ENCODE data around the gene SC5D. TPM values are rescaled to one million over a fixed set of nuclear protein-coding genes. Genes with fewer than 3 reads are reported as not detected.

SC5D gene
- total and polyA plus RNA-seq, 9 donors = 14.0 to 59.7 (median 24.7) TPM

DNA sequence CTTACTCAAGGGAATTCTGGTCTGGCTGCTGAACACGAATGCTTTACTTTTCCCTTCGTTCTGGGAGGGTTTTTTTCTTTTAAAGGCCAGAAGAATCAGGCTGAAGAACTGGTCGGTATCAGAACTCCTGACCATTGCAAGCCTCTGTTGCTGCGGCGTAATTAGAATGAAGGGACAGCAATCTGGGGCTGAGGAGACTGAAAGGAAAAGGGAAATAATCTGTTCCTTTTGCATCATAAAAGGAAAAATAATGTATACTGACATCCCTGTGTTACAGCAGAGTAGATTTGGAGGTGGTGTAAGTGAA, 670 bp downstream of the SC5D start:
- WGBS, 3 donors = 0 to 2% (median 1%) methylated on average over 5 of the region's 5 CpGs
- H3K4me1 ChIP-seq (ENCODE audit: insufficient read depth) = no peaks in the 10 kb centered on the region
- H3K27ac ChIP-seq = peak overlapping the region; percentile 55 to 66
- peak overlapping the region; percentile 84 for H3K4me3 ChIP-seq
- no peak for DNase-seq
- no peaks in the 10 kb centered on the region for H3K27me3 ChIP-seq
- TF ChIP-seq, protein P1, sequence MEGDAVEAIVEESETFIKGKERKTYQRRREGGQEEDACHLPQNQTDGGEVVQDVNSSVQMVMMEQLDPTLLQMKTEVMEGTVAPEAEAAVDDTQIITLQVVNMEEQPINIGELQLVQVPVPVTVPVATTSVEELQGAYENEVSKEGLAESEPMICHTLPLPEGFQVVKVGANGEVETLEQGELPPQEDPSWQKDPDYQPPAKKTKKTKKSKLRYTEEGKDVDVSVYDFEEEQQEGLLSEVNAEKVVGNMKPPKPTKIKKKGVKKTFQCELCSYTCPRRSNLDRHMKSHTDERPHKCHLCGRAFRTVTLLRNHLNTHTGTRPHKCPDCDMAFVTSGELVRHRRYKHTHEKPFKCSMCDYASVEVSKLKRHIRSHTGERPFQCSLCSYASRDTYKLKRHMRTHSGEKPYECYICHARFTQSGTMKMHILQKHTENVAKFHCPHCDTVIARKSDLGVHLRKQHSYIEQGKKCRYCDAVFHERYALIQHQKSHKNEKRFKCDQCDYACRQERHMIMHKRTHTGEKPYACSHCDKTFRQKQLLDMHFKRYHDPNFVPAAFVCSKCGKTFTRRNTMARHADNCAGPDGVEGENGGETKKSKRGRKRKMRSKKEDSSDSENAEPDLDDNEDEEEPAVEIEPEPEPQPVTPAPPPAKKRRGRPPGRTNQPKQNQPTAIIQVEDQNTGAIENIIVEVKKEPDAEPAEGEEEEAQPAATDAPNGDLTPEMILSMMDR (IDR thresholded peaks at IDR 0.05) = peak in 1 of 3 donors; percentile 1
- TF ChIP-seq EP300 (IDR thresholded peaks at IDR 0.05) (no peak), POLR2A (IDR thresholded peaks at IDR 0.05) (no peak)
- no peaks in the 10 kb centered on the region for H3K36me3 ChIP-seq
- H3K9me3 ChIP-seq = no peaks in the 10 kb centered on the region
- intact Hi-C loops (cut with DNase I) = no loop called here

DNA sequence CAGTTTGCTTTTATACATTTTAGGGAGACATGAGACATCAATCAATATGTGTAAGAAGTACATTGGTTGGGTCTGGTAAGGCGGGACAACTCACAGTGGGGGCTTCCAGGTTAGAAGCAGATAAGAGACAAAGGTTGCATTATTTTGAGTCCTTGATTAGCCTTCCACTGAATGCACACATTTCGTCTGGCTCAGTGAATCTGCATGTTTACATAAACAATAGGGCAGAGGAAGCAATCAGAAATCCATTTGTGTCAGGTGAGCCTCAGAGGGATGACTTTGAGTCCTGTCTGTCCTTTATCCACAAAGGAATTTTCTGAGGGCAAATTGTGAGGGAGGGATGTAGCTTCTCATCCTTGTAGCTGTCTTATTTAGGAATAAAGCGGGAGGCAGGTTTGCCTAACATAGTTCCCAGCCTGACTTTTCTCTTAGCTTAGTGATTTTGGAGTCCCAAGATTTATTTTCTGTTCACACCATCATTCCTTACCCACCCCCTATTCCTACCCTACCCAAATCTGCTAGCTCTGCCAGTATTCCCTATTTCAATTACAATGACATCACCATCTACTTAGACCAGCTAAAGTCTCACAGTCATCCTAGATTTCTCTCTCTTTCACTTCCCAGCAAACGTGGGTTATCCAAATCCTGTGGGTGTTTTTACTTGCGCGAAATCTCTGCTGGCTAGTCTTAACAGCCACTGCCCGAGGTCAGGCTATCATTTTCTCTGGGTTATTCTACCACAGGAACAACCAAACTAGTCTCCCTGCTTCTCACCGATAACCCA, 2.9 kb downstream of the SC5D start:
- H3K4me1 ChIP-seq (ENCODE audit: insufficient read depth) = peaks cover 2% of the 10 kb centered on the region
- 90 to 94% (median 92%) methylated on average over 8 of the region's 8 CpGs for WGBS, 3 donors
- H3K9me3 ChIP-seq = no peaks in the 10 kb centered on the region
- no peak overlapping the region for H3K27ac ChIP-seq
- DNase-seq = no peak
- H3K36me3 ChIP-seq = no peaks in the 10 kb centered on the region
- TF ChIP-seq POLR2A (IDR thresholded peaks at IDR 0.05) (no peak), EP300 (IDR thresholded peaks at IDR 0.05) (no peak)
- TF ChIP-seq, protein P1 (IDR thresholded peaks at IDR 0.05) = no peak
- H3K4me3 ChIP-seq = no peak overlapping the region
- intact Hi-C loops (cut with DNase I) = no loop called here
- no peaks in the 10 kb centered on the region for H3K27me3 ChIP-seq

DNA sequence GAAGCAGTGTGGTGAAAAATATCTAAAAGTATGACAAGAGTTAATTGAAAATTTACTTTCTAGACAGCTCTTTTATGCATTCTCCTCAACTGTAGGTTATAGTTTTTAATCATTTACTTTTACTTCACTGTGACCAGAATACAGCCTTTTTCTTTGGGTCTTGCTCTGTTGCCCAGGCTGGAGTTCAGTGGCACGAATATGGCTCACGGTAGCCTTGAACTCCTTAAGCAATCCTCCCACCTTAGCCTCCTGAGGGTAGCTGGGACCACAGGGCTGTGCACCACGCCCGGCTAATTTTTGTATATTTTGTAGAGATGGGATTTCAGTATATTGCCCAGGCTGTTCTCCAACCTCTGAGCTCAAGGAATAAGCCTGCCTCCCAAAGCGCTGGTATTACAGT, 5.3 kb downstream of the SC5D start:
- Histone ChIP-seq H3K36me3 (no peaks in the 10 kb centered on the region), H3K9me3 (no peaks in the 10 kb centered on the region), H3K4me3 (no peak overlapping the region), H3K4me1 (ENCODE audit: insufficient read depth) (peaks cover 2% of the 10 kb centered on the region), H3K27ac (no peak overlapping the region), H3K27me3 (no peaks in the 10 kb centered on the region)
- WGBS, 3 donors = 95 to 98% (median 98%) methylated on average over 5 of the region's 5 CpGs
- no peak for DNase-seq
- intact Hi-C loops (cut with DNase I) = no loop called here
- no peak for TF ChIP-seq POLR2A (IDR thresholded peaks at IDR 0.05)
- TF ChIP-seq EP300 (IDR thresholded peaks at IDR 0.05) = no peak
- TF ChIP-seq, protein P1 (IDR thresholded peaks at IDR 0.05) = no peak

DNA sequence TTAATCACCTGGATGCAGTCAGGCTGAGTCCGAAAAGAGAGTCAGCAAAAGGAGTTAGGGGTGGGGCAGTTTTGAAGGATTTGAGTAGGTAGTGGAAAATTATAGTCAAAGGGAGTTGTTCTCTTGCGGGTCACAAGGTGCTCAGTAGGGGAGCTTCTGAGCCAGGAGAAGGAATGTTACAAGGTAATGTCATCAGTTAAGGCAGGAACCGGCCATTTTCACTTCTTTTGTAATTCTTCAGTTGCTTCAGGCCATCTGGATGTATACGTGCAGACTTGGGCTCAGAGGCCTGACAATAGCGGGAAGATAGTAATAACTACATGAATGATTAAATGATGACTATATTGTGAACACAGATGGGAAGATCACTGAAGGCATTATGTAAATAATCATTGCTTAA, 6.2 kb downstream of the SC5D start:
- H3K9me3 ChIP-seq = no peaks in the 10 kb centered on the region
- H3K4me3 ChIP-seq = no peak overlapping the region
- no peak overlapping the region for H3K27ac ChIP-seq
- no peaks in the 10 kb centered on the region for H3K36me3 ChIP-seq
- no peak for DNase-seq
- intact Hi-C loops (cut with DNase I) = no loop called here
- TF ChIP-seq POLR2A (IDR thresholded peaks at IDR 0.05) (no peak), EP300 (IDR thresholded peaks at IDR 0.05) (no peak)
- TF ChIP-seq, protein P1 (IDR thresholded peaks at IDR 0.05) = no peak
- peaks cover 2% of the 10 kb centered on the region for H3K4me1 ChIP-seq (ENCODE audit: insufficient read depth)
- 96 to 99% (median 96%) methylated on average over 5 of the region's 5 CpGs for WGBS, 3 donors
- H3K27me3 ChIP-seq = no peaks in the 10 kb centered on the region

Measured in ovary (tissue), 9 donors.